Hippocampal formation (tissue), 2 donors: Measurements from ENCODE around the gene SNX11.

Source experiments
- DNase-seq, 2 donors: peaks; one replicate each; lab custom pipeline; 2025; lab: John Stamatoyannopoulos, UW

The SNX11 gene

DNA sequence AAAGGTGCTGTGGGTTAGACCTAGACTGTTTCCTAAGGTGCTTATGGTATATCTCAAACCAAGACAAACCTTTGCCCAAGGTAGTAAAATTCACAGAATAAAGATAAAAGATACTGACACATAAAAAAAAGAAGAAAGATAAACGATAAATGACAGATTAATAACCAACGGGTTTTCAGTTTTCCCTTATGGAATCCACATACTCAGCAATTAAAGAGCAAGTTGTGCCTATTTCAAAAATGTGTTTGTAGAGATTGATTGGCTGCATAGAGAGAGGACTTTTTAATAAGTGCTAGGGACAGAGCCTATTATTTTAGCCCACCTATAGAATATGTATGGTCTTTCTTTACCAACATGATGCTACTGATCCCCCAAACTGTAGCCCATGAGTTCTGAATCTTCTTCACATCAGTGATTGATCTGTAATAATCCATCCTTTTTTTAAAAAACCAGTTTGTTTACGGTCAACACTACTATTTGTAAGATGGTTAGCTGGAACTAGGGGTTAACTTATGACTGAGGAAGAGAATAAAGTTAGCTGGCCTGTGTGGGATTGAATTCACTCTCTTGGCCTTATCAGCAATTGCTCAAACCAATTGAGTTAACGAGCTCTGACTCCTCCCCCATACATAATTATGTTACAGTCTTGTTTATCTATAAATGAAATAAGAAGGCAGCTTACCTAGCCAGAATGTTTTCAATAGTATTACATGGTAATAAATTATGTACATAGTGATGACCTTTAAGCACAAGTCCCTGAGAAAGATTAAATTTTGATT, 53.8 kb downstream of the SNX11 start:
- no peak for DNase-seq

- DNase-seq: no peak
Measured at GRCh38 chr17:48162306-48162934, 54.9 kb downstream of the SNX11 start.

DNA sequence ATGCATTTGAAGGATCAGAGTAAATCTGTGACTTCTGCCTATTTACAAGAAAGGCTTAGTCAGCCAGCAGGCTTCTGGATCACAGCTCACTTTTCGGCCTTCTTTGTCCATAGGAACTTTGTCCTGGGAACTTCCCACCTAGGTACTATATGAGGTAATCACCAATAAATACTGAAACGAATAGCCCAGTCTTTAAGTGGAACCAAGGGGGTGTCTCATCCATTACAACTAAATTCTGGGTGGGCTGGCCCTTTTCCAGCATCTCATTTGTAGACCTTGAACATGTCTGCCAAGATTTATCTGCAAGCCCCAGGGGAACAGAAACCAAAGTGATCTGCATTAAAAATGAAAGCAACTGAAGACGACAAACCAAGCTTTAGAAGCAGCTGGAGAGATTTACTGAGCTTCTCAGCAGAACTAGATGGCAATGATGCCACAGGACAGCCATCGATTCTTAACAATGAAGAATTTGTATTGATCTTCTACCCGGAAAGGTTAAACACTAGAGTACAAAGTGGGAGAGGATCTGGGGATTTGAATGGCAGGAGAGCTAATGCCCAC, 55.5 kb downstream of the SNX11 start:
- DNase-seq: no peak

- no peak for DNase-seq
Measured at GRCh38 chr17:48163809-48164208, 56.2 kb downstream of the SNX11 start.

- DNase-seq: no peak
Measured at GRCh38 chr17:48169926-48170325, 62.4 kb downstream of the SNX11 start.
